SU-DHL-6 (cell line): ENCODE measurements around the gene BRICD5.

Experiments used
- EZH2phosphoT487 ChIP-seq: fragments of 200-600 bp; sonication (generic), shearing (Covaris generic); conservative IDR thresholded peaks from 2 replicates; pipeline ENCODE4 v1.6.1; 2018; ENCODE audit warnings: mild to moderate bottlenecking, antibody characterized with exemption, low read length, moderate library complexity, mixed read lengths
- TF ChIP-seq, protein P1 (sequence below): fragments of 200-600 bp; sonication (generic); IDR thresholded peaks from one replicate; pipeline ENCODE4 v1.5.1; 2017; ENCODE audit warnings: antibody characterized with exemption, mild to moderate bottlenecking, low read length, moderate library complexity; ENCODE audit not compliant: insufficient read depth, poor library complexity, severe bottlenecking

GRCh38 chr16:2210009-2210332, 692 bp downstream of the BRICD5 start:
- TF ChIP-seq, protein P1, sequence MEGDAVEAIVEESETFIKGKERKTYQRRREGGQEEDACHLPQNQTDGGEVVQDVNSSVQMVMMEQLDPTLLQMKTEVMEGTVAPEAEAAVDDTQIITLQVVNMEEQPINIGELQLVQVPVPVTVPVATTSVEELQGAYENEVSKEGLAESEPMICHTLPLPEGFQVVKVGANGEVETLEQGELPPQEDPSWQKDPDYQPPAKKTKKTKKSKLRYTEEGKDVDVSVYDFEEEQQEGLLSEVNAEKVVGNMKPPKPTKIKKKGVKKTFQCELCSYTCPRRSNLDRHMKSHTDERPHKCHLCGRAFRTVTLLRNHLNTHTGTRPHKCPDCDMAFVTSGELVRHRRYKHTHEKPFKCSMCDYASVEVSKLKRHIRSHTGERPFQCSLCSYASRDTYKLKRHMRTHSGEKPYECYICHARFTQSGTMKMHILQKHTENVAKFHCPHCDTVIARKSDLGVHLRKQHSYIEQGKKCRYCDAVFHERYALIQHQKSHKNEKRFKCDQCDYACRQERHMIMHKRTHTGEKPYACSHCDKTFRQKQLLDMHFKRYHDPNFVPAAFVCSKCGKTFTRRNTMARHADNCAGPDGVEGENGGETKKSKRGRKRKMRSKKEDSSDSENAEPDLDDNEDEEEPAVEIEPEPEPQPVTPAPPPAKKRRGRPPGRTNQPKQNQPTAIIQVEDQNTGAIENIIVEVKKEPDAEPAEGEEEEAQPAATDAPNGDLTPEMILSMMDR: no peak
- no peak for TF ChIP-seq EZH2phosphoT487
